ENCODE data around the gene MCIDAS.

MCIDAS gene

DNA sequence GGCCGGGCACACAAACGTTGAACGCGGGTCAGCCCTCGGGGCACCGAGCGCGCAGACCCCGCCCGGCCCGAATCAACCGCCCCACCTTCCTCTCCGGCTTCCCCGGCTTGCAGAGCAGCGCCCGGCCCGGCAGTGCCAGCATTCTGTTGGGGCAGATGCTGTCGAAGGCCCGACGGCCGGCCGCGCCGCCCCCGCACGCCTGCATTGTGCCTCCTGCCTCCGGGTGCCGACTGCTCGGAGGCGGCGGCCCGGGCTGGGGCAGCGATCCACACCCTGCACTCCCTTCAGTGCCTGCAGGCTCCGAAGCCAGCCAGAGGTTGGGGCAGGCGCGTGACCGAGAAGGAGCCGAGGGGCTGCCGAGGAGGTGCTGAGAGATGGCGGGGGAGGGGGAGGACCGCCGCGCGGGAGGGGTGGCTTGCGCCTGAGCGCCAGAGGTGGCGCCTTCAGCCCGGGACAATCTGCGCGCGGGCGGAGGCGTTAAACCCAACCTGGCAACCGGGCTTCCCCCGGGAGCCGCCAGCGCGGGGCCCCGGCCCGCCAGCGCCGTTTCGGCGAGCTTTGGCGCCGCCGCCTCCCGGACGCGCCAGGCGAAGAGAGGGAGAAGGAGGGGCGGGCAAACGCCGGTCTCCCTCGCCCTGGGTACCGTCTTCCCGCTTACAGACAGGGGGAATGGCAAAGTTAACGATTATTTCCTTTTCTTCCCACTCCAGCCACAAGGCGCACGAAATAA, at the start of gene MCIDAS:
TSS of gene MCIDAS (minus strand) at position 382 of the 730 bp plus-strand sequence. CDS start at position 205, 177 bp downstream.
- peak within 1 kb of the TSS; percentile 29 for H3K4me3 ChIP-seq (replicated peaks; ENCODE audit: low read depth, low read length)
- TF ChIP-seq, protein P1, sequence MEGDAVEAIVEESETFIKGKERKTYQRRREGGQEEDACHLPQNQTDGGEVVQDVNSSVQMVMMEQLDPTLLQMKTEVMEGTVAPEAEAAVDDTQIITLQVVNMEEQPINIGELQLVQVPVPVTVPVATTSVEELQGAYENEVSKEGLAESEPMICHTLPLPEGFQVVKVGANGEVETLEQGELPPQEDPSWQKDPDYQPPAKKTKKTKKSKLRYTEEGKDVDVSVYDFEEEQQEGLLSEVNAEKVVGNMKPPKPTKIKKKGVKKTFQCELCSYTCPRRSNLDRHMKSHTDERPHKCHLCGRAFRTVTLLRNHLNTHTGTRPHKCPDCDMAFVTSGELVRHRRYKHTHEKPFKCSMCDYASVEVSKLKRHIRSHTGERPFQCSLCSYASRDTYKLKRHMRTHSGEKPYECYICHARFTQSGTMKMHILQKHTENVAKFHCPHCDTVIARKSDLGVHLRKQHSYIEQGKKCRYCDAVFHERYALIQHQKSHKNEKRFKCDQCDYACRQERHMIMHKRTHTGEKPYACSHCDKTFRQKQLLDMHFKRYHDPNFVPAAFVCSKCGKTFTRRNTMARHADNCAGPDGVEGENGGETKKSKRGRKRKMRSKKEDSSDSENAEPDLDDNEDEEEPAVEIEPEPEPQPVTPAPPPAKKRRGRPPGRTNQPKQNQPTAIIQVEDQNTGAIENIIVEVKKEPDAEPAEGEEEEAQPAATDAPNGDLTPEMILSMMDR (IDR thresholded peaks at IDR 0.05; ENCODE audit: low read length, missing control alignments): no peak
- no peak for DNase-seq (ENCODE audit: low read depth)

- no peak overlapping the region for H3K4me3 ChIP-seq (replicated peaks; ENCODE audit: low read depth, low read length)
- TF ChIP-seq, protein P1 (IDR thresholded peaks at IDR 0.05; ENCODE audit: low read length, missing control alignments): no peak
- no peak for DNase-seq (ENCODE audit: low read depth)
Measured at GRCh38 chr5:55276771-55277170, 49.7 kb upstream of the MCIDAS start.

DNA sequence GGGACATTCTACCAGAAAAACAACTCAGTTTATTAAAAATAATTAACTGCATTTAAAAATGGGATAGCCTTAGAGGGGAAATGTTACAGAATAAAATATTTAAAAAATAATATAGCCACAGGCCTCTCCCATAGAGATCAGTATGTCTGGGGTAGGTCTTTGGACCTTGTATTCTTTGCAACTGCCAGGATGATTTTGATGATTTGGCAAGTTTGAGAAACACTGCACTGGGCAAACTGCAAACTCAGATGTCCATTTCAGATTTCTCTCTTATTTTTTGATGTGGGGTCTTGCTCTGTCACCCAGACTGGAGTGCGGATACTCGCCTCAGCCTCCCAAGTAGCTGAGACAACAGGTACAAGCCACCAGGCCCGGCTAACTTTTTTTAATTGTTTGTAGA, 31.2 kb upstream of the MCIDAS start:
- DNase-seq (ENCODE audit: low read depth): no peak
- TF ChIP-seq, protein P1 (IDR thresholded peaks at IDR 0.05; ENCODE audit: low read length, missing control alignments): no peak
- no peak overlapping the region for H3K4me3 ChIP-seq (replicated peaks; ENCODE audit: low read depth, low read length)

- TF ChIP-seq, protein P1 (IDR thresholded peaks at IDR 0.05; ENCODE audit: low read length, missing control alignments): no peak
- no peak overlapping the region for H3K4me3 ChIP-seq (replicated peaks; ENCODE audit: low read depth, low read length)
- DNase-seq (ENCODE audit: low read depth): no peak
Measured at GRCh38 chr5:55254802-55255201, 27.7 kb upstream of the MCIDAS start.

DNA sequence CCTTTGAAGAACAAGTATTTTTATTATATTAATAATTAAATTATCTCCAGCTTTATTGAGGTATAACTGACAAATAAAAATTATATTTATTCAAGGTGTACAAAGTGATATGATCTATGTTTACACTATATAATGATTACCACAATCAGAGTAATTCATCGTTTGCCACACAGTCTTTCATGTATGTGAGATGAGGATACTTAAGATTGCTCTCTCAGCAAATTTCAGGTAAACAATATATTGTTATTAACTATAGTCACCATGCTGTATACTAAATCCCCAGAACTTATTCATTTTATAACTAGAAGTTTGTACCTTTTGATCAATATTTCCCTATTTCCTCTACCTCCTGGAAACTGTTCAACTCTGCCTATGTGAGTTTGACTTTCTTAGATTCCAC, 22.9 kb upstream of the MCIDAS start:
- no peak for DNase-seq (ENCODE audit: low read depth)
- H3K4me3 ChIP-seq (replicated peaks; ENCODE audit: low read depth, low read length): no peak overlapping the region
- TF ChIP-seq, protein P1 (IDR thresholded peaks at IDR 0.05; ENCODE audit: low read length, missing control alignments): no peak

DNA sequence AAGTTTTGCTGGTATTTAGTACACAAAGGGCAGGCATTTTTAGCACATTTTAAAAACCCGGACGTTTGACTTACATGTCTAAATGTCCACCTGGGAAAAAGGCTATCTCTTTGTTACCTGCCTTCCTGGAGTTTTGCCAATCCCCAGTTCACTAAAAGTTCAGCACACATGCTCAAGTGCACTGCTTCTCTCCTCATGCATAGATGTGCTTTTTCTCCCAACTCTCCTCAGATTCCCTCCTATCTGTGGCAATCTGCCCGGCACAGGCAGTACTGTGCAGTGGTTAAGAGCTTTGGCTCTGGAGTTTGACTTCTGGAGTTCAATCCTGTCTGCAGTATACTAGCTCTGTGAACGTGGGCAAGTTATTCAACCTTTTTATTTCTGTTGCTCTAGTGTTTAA, 14.6 kb upstream of the MCIDAS start:
- no peak overlapping the region for H3K4me3 ChIP-seq (replicated peaks; ENCODE audit: low read depth, low read length)
- TF ChIP-seq, protein P1 (IDR thresholded peaks at IDR 0.05; ENCODE audit: low read length, missing control alignments): no peak

DNA sequence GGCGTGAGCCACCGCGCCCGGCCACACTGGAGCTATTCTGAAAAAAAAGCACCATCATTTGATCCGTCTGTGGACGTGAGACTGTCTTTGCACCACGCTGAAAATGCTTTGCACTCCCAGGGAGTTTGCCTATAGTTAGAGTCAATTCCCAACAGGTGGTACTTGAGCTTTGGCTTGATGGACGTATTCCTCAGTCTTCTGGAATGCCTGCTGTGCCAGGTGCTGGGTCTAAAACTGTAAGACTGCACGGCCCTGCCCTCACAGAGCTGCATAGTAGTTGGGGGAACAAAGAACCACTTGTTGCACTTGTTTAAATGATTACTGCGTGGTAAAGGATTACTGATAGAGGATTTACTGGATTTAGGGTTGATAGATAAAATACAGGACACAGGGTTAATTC, 9.7 kb upstream of the MCIDAS start:
- no peak overlapping the region for H3K4me3 ChIP-seq (replicated peaks; ENCODE audit: low read depth, low read length)
- DNase-seq (ENCODE audit: low read depth): no peak
- TF ChIP-seq, protein P1 (IDR thresholded peaks at IDR 0.05; ENCODE audit: low read length, missing control alignments): no peak

More for the DNA sequence above, 14.6 kb upstream of the MCIDAS start:
- no peak for DNase-seq (ENCODE audit: low read depth)
